ENCODE data around the gene SCIN. TPM values are rescaled to one million over a fixed set of nuclear protein-coding genes. Genes with fewer than 3 reads are reported as not detected.

Gene SCIN
- total RNA-seq, 1 experiment from 2014 or later: 0.22 TPM

- ChIA-PET POLR2A (no interaction called here), RAD21 (ENCODE audit: low non-redundant PET in 1 of 2, low total read pairs in 2 of 2, uncharacterized antibody in 2 of 2, unreplicated experiment in 2 of 2) (no interaction called here), CTCF (no interaction called here)
- Histone ChIP-seq H3K4me3 (replicated peaks in 1 of 2; ENCODE audit: low read depth in 1 of 2, low read length in 2 of 2) (no peak overlapping the region), H3K9ac (ENCODE audit: low read length) (no peak overlapping the region), H3K79me2 (ENCODE audit: insufficient read depth, low read length) (no peaks in the 10 kb centered on the region), H2AFZ (ENCODE audit: low read depth, low read length, poor library complexity, severe bottlenecking) (no peak overlapping the region), H3K4me1 (ENCODE audit: control insufficient read depth in 1 of 2, insufficient read depth in 2 of 2, low read length in 2 of 2) (peaks cover 7 to 10% of the 10 kb centered on the region in 2 experiments), H4K20me1 (ENCODE audit: insufficient read depth) (no peaks in the 10 kb centered on the region), H3K9me3 (ENCODE audit: control insufficient read depth in 1 of 2, insufficient read depth in 1 of 2, low read depth in 1 of 2, low read length in 2 of 2) (no peaks in the 10 kb centered on the region), H3K27me3 (ENCODE audit: insufficient read depth, low read length) (no peaks in the 10 kb centered on the region), H3K36me3 (ENCODE audit: control insufficient read depth in 1 of 2, insufficient read depth in 2 of 2, low read length in 2 of 2) (no peaks in the 10 kb centered on the region), H3K9me2 (ENCODE audit: insufficient read depth) (no peaks in the 10 kb centered on the region), H3K27ac (ENCODE audit: low read depth, low read length) (no peak overlapping the region), H3K4me2 (ENCODE audit: low read length) (no peak overlapping the region)
- ATAC-seq: no peak
- intact Hi-C loops (cut with micrococcal nuclease): loop anchor here (10.0 kb wide), 1 partner anchor 66 kb away; no protein-coding TSS in a partner anchor
- TF ChIP-seq ZNF274 (IDR thresholded peaks at IDR 0.05; ENCODE audit: low read depth, low read length) (no peak), POLR2A (IDR thresholded peaks at IDR 0.05; ENCODE audit: borderline replicate concordance, extremely low read depth, insufficient read depth, insufficient read length) (no peak), YY1 (IDR thresholded peaks at IDR 0.05; ENCODE audit: extremely low read depth, insufficient replicate concordance, low read depth, low read length) (no peak), SP1 (IDR thresholded peaks at IDR 0.05; ENCODE audit: low read depth) (no peak)
- no peak for DNase-seq (ENCODE audit: low read depth, low spot score)
- no TSS peak for BruUV-seq (replicated peaks)
Measured at GRCh38 chr7:12549106-12549505, 21.4 kb upstream of the SCIN start.

- intact Hi-C loops (cut with micrococcal nuclease): no loop called here
Measured at GRCh38 chr7:12550956-12551355, 19.6 kb upstream of the SCIN start.

More at GRCh38 chr7:12550956-12551355, 19.6 kb upstream of the SCIN start:
- Histone ChIP-seq H3K79me2 (ENCODE audit: insufficient read depth, low read length) (no peaks in the 10 kb centered on the region), H3K4me2 (ENCODE audit: low read length) (no peak overlapping the region), H3K9me3 (ENCODE audit: control insufficient read depth in 1 of 2, insufficient read depth in 1 of 2, low read depth in 1 of 2, low read length in 2 of 2) (no peaks in the 10 kb centered on the region), H3K9me2 (ENCODE audit: insufficient read depth) (no peaks in the 10 kb centered on the region), H3K36me3 (ENCODE audit: control insufficient read depth in 1 of 2, insufficient read depth in 2 of 2, low read length in 2 of 2) (no peaks in the 10 kb centered on the region), H3K27ac (ENCODE audit: low read depth, low read length) (no peak overlapping the region), H3K4me3 (replicated peaks in 1 of 2; ENCODE audit: low read depth in 1 of 2, low read length in 2 of 2) (no peak overlapping the region), H3K27me3 (ENCODE audit: insufficient read depth, low read length) (no peaks in the 10 kb centered on the region), H3K4me1 (ENCODE audit: control insufficient read depth in 1 of 2, insufficient read depth in 2 of 2, low read length in 2 of 2) (no peaks in the 10 kb centered on the region), H2AFZ (ENCODE audit: low read depth, low read length, poor library complexity, severe bottlenecking) (no peak overlapping the region), H4K20me1 (ENCODE audit: insufficient read depth) (no peaks in the 10 kb centered on the region), H3K9ac (ENCODE audit: low read length) (no peak overlapping the region)
- TF ChIP-seq CEBPB (IDR thresholded peaks at IDR 0.05; ENCODE audit: low read depth): no peak
- no peak for TF ChIP-seq MAX (IDR thresholded peaks at IDR 0.05)
- TF ChIP-seq CBX3 (IDR thresholded peaks at IDR 0.05; ENCODE audit: low read depth): no peak
- TF ChIP-seq ZFX (IDR thresholded peaks at IDR 0.05): no peak
- no peak for TF ChIP-seq JUND (IDR thresholded peaks at IDR 0.05)
- TF ChIP-seq POLR2AphosphoS5 (IDR thresholded peaks at IDR 0.05; ENCODE audit: low read depth, low read length): no peak
- TF ChIP-seq SP1 (IDR thresholded peaks at IDR 0.05; ENCODE audit: low read depth): no peak
- TF ChIP-seq CTCF (IDR thresholded peaks at IDR 0.05 in 2 of 3, conservative IDR thresholded peaks at IDR 0.05 in 1 of 3; ENCODE audit: borderline replicate concordance in 1 of 3, insufficient read depth in 1 of 3, low read depth in 2 of 3, low read length in 2 of 3): no peak
- no peak for TF ChIP-seq YY1 (IDR thresholded peaks at IDR 0.05; ENCODE audit: extremely low read depth, insufficient replicate concordance, low read depth, low read length)
- TF ChIP-seq ZNF274 (IDR thresholded peaks at IDR 0.05; ENCODE audit: low read depth, low read length): no peak
- RAD21 ChIA-PET (ENCODE audit: low non-redundant PET in 1 of 2, low total read pairs in 2 of 2, uncharacterized antibody in 2 of 2, unreplicated experiment in 2 of 2): no interaction called here
- no TSS peak for BruUV-seq (replicated peaks)
- ATAC-seq (no peak), DNase-seq (ENCODE audit: low read depth, low spot score) (no peak)
- CTCF ChIA-PET: no interaction called here
- POLR2A ChIA-PET: no interaction called here

Measured in HCT116 (cell line).